ENCODE data around the gene LTO1. TPM values are rescaled to one million over a fixed set of nuclear protein-coding genes. Genes with fewer than 3 reads are reported as not detected.
A peak's percentile ranks its signal among the peaks of the same experiment; 100 is the strongest.
"Not testable (repeated sequence)": the region's sequence is repeated elsewhere in the genome, so short reads cannot be mapped to it uniquely, and the experiment has no call there.

Gene LTO1
- total RNA-seq, 1 experiment from 2014 or later = 39.9 TPM

DNA sequence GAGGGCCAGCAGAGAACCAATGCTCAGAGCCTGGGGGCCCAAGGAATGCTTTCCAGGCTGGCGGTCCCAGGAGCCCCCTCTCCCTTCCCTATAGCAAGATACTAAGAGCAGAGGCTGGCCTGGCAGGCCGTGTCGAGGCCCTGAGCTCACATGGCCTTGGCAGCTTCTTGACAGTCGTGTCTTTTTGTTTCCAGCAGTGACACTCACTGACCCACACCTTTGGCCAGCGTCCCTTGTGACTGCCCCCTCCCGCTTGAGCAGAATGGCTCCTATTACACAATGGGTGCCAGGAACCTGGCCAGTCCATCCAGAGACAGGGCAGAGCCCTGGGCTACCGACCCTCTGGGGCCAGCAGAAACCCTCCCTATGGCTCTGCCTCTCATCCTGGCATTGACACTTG is 40.6 kb downstream of the LTO1 start:
- no peak for DNase-seq (ENCODE audit: low read depth, low spot score)
- in situ Hi-C loops (cut with HindIII; ENCODE audit: low pct_unique_long_range_greater_than_20kb, low sequenced_read_pairs) = no loop called here

DNA sequence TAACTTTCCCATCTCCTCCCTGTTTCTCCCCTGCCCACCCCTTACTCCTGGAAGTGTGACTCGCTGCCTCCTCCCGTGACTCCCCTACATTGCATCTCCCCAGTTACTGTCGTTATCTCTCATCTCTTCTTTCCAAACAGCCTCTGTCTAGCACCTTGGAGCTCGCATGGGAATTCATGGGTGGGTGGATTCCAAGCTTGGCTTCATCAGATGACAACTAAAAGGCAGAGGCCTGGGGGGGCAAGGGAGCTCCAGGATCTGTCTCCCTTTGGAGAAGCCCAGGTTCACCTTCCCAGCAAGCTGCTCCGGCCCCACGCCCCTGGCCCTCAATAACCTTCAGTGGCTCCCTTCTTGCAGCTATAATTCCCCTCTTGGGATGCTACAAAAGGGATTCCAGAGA is 41.1 kb downstream of the LTO1 start:
- no peak for DNase-seq (ENCODE audit: low read depth, low spot score)
- in situ Hi-C loops (cut with HindIII; ENCODE audit: low pct_unique_long_range_greater_than_20kb, low sequenced_read_pairs) = no loop called here

DNA sequence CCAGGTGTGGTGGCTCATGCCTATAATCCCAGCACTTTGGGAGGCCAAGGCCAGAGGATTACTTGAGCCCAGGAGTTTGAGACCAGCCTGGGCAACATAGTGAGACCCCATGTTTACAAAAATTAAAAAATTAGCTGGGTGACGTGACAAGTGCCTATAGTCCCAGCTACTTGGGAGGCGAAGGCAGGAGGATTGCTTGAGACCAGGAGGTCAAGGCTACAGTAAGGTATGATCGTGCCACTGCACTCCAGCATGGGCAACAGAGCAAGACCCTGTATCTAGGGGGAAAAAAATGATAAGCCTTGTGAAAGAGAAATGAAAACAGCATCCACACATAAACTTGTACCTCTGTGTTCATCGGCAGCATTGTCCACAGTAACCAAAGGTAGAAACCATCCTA is 42.3 kb downstream of the LTO1 start:
- in situ Hi-C loops (cut with HindIII; ENCODE audit: low pct_unique_long_range_greater_than_20kb, low sequenced_read_pairs) = no loop called here
- no peak for DNase-seq (ENCODE audit: low read depth, low spot score)

DNA sequence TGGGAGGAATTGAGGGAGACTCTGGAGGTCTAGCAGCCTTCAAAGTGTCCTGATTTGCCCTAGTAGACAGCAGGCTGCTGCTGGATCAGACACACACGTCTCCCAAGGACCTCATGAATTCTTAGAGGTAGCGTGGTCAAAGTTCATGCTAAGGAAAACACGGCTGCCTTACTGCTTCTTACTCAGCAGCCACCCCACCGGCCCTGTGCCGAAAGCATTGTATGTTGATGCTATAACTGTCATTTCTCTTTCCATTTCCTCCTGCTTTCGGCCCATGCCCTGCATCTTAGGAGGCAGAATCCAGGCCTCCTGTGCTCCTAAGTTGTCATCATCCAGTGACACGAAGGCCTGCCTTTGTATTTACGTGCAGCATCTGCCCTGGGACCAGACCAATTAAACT is 44.7 kb downstream of the LTO1 start:
- in situ Hi-C loops (cut with HindIII; ENCODE audit: low pct_unique_long_range_greater_than_20kb, low sequenced_read_pairs) = no loop called here
- DNase-seq (ENCODE audit: low read depth, low spot score) = no peak

DNA sequence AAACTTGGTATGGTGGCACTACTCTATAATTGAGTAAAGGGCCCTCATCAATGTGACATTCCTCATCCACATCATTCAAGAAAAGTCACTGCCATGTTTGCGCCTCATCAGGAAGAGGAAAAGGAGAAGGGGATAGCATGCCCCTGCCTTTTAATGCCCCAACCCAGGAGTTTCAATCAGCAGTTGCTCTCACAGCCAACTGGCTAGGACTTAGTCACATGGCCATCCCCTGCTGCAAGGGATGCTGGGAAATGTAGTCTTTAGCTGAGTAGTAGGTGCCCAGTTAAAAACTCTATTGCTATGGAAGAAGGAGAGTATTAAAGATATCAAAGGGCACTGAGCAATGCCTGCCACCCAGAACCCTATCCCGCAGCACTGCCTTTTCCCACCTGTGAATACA is 45.1 kb downstream of the LTO1 start:
- in situ Hi-C loops (cut with HindIII; ENCODE audit: low pct_unique_long_range_greater_than_20kb, low sequenced_read_pairs) = no loop called here
- peak; percentile 71 for DNase-seq (ENCODE audit: low read depth, low spot score)

DNA sequence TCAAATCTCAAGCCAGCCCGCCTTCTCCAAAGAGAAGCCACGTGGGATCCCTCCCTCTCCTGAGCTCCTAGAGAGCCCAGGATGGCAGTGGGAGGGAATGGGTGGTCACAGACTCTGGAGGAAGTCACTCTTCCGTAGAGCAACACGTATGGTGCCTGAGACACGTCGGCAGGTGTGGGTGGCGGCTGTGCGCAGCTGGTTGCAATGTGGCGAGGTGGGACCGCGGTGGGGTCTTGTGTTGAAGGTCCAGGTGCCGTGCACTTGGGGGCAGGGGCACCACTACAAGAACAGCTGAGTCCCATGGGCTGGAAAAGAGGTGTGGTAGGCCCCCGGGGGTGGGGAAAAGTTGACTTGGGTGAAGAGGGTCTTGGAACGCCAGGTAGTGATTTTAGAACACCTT is 47.6 kb downstream of the LTO1 start:
- in situ Hi-C loops (cut with HindIII; ENCODE audit: low pct_unique_long_range_greater_than_20kb, low sequenced_read_pairs) = no loop called here
- no peak for DNase-seq (ENCODE audit: low read depth, low spot score)

DNA sequence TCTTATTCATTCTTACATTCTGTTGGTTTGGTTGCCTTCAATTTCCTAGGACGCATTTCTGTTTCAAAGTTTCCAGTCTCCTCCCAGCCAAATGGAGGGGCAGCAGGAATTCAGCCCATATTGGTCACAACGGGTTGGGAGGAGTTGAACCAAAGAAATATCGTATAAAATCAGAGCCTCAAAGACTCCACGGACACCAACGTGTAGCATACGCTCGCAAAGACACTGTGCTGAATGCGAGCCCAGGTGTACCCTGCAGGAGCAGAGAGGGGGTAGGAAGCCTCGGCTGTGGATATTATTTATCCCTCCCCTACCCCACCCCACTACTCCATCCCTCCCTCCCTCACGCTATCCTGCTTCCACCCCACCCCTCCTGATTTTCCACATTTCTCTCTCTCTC is 49.7 kb downstream of the LTO1 start:
- in situ Hi-C loops (cut with HindIII; ENCODE audit: low pct_unique_long_range_greater_than_20kb, low sequenced_read_pairs) = no loop called here
- DNase-seq (ENCODE audit: low read depth, low spot score) = no peak

DNA sequence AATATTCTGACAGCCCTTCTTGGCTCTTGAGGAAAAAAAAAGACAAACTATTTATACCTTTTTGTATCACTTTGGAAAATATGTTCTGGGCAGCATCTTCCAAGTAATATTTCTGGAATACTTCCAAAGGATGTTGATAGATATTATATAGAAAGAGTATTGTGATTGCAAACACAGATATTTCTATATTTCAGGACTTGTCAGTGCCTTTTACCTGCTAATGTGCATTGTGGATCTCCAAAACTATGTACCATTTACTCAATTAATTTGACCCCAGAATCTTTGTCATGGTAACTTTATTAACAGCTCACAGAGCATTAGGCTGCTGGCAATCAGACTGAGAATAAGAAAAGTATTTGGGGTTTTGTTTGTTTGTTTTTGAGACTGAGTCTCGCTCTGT is 50.9 kb downstream of the LTO1 start:
- in situ Hi-C loops (cut with HindIII; ENCODE audit: low pct_unique_long_range_greater_than_20kb, low sequenced_read_pairs) = no loop called here
- DNase-seq (ENCODE audit: low read depth, low spot score) = no peak

DNA sequence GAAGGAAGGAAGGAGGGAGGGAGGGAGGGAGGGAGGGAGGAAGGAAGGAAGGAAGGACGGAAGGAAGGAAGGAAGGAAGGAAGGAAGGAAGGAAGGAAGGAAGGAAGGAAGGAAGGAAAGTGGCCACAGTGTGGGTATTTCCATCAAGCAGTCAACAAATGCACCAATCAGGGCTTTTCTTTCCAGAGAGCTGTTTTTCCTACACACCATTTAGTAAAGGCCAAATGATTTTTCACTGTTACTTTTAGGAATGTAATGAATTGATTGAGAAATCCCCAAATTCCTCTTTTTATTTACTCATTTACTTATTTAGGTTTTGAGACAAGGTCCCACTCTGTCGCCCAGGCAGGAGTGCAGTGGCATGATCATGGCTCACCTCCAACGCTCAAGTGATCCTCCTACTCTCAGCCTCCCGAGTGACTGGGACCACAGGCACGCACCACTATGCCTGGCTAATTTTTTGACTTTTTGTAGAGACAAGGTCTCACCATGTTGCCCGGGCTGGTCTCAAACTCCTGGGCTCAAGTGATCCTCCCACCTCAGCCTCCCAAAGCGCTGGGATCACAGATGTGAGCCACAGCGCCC is 53.0 kb downstream of the LTO1 start:
- in situ Hi-C loops (cut with HindIII; ENCODE audit: low pct_unique_long_range_greater_than_20kb, low sequenced_read_pairs); DNase-seq (ENCODE audit: low read depth, low spot score): not testable (repeated sequence)

DNA sequence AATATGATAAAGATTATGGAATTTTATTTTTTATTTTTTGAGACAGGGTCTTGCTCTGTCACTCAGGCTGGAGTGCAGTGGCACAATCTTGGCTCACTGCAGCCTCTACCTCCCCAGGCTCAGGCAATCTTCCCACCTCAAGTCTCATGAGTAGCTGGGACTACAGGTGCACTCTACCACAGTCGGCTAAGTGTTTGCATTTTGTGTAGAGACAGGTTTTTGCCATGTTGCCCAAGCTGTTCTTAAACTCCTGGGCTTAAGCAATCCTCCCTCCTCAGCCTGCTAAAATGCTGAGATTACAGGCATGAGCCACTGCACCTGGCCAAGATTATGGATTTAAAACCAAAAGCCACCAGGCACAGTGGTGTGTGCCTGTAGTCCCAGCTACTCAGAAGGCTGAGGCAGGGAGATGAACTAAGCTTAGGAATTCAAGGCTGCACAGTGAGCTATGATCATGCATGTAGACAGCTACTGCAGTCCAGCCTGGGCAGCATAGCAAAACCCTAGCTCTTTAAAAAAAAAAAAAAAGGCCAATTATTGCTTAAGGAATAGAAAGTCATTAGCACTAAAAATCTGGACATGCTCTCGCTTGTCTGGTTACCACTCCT is 54.4 kb downstream of the LTO1 start:
- in situ Hi-C loops (cut with HindIII; ENCODE audit: low pct_unique_long_range_greater_than_20kb, low sequenced_read_pairs) = no loop called here
- no peak for DNase-seq (ENCODE audit: low read depth, low spot score)

DNA sequence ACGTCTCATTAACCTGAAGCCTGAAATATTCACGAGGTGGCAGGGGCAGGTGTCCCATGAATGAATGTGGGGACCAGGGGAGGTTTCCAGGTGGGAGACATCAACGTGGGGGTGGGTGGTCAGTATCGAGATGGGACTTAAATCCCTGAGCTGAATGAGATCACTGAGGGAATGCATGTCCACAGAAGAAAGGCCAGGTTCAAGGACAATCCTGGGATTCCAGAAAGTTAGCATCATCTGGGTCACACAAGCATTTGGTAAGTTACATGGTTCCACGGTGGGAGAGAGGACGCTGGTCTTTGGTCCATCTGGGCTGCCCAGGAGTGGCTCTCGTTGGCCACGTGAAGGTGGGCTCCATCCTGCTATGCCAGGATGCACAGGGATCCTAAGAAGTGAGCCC is 56.9 kb downstream of the LTO1 start:
- in situ Hi-C loops (cut with HindIII; ENCODE audit: low pct_unique_long_range_greater_than_20kb, low sequenced_read_pairs) = no loop called here
- no peak for DNase-seq (ENCODE audit: low read depth, low spot score)

DNA sequence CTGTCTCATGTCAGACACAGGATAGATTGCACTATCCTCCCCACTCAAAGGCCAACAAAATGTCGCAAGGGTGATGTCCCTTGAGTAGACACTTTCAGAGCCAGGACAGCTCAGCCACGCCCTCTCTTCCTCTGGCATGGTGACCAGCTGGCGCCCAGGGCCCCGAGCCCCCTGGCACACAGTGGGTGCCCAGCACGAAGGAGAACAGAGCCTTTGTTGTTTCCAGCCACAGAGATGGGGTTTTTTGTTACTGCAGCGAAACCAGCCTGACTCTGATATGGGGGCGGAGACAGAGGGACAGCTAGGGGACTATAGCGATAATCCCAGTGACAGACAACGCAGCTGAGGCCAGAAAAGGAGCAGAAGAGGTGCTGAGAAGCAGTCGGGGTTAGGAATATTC is 57.5 kb downstream of the LTO1 start:
- in situ Hi-C loops (cut with HindIII; ENCODE audit: low pct_unique_long_range_greater_than_20kb, low sequenced_read_pairs) = no loop called here
- no peak for DNase-seq (ENCODE audit: low read depth, low spot score)

DNA sequence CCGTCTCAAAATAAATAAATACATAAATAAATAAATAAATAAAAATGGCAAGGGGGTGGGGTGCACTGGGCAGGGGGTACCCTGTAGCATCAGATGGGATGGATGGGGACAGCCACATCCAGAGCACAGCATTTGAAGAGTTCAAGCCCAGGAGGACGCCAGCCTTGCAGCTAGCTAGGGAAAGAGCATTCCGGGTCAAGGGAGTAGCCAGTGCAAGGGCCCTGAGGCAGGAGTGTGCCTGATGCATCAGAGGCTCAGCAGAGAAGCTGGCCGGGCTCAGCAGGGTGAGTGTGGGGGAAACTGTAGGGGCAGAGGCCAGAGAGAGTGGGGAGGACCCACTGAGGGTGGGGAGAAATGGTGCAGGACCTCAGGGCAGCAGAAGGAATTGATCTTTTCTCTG is 57.9 kb downstream of the LTO1 start:
- DNase-seq (ENCODE audit: low read depth, low spot score) = no peak
- in situ Hi-C loops (cut with HindIII; ENCODE audit: low pct_unique_long_range_greater_than_20kb, low sequenced_read_pairs) = no loop called here

Other genes with a start within 250 kb of the LTO1 start
- 3.6 and 4.4 TPM in 2 replicates for gene LINC01488, start 193.7 kb downstream of the LTO1 start, total RNA-seq (2014; rRNA removed; shearing (Covaris generic))
- gene CCND1, start 34.2 kb downstream of the LTO1 start, total RNA-seq (2014; rRNA removed; shearing (Covaris generic)) = 111 and 118 TPM in 2 replicates
- 0.13 TPM in 1 of 2 replicates, not detected in the other for gene FGF19, start 28.7 kb upstream of the LTO1 start, total RNA-seq (2014; rRNA removed; shearing (Covaris generic))
- not detected in 2 replicates for gene FGF4, start 100.0 kb upstream of the LTO1 start, total RNA-seq (2014; rRNA removed; shearing (Covaris generic))
- gene FGF3, start 144.1 kb upstream of the LTO1 start, total RNA-seq (2014; rRNA removed; shearing (Covaris generic)) = not detected in 2 replicates

All from SK-MEL-5 (cell line).